HG03060 (cell line): ENCODE data around the gene ANKRD65.
"Not testable (repeated sequence)": the region's sequence is repeated elsewhere in the genome, so short reads cannot be mapped to it uniquely, and the experiment has no call there.

Source experiments
- ATAC-seq: cut with Tn5 transposase; IDR thresholded peaks from one replicate; pipeline ENCODE4 v1.9.1; 2021; ENCODE audit warnings: low read depth, moderate number of reproducible peaks; ENCODE audit not compliant: unreplicated experiment

ANKRD65 gene

DNA sequence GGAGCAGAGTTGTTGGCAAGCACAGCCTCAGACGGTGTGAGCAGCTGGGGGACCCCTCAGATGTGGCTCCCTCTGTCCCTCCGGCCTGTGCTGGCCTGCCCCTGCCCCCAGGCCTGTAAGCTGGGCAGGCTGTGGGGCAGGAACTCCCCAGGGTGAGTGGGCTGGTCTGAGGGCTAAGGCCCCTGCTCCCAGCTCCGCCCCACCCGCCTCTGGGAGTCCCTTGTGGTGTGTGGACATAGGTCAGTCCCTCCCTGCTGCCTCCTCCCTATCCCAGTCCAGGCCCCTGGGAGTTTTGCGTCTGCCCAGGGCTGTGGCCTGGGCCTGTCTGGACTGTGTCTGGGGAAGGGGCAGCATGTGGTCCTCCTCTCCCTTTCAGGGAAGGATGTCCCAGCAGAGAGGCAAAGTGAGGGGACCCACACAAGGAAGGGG, 10.8 kb upstream of the ANKRD65 start:
- ATAC-seq = no peak

DNA sequence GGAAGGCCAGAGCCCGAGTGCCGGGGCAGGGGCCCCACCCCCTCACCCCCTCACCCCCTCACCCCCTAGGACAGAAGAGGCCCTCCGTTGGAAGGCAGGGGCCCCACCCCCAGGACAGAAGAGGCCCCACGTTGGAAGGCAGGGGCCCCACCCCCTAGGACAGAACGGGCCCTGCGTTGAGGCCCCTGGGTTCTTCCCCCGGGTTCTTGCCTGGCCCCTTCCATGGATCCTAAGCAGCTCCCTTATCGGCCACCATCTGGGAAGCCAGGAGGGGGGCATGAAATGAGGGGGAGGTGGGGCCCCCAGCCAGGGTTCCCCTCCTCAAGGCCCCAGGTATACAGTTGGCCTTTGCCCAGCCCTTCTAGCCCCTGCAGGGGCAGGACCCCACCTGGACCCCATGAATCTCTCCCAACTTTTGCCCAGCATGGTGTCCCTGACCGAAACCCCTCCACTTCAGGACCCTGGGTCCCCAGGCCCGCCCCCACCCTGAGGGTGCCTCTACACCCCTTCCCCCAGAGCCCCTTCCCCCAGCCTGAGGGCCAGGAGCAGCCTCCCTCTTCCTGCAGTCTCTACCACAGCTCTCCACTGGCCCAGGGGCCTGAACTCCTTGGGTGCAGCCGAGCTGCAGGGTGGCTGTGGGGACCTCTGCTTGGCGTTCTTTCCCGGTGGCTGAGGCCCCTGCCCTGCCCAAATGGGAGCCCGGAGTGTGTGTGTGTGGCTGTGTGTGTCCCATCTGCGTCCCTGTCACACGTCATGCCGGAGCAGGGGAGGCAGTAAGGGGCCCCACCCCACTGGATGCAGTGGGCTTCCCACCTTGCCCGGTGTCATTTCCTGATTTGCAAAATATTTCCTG, 10.1 kb upstream of the ANKRD65 start:
- ATAC-seq = no peak

- ATAC-seq = no peak
Measured at GRCh38 chr1:1430114-1430982, 9.3 kb upstream of the ANKRD65 start.

DNA sequence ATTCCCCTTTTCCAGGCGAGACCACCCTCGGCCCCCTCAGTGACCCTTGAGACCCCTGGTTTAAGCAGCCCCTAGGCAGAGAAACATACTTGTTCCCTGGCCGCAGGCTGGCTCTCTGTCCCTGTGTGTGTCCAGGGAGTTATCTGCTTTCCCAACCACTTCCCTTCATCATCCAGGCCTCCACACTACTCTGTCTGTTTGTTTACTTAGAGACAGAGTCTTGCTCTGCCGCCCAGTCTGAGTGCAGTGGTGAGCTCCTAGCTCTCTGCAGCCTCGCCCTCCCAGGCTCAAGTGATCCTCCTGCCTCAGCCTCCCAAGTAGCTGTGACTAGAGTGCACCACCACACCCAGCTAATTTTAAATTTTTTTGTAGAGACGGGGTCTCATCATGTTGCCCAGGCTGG, 8.6 kb upstream of the ANKRD65 start:
- no peak for ATAC-seq

DNA sequence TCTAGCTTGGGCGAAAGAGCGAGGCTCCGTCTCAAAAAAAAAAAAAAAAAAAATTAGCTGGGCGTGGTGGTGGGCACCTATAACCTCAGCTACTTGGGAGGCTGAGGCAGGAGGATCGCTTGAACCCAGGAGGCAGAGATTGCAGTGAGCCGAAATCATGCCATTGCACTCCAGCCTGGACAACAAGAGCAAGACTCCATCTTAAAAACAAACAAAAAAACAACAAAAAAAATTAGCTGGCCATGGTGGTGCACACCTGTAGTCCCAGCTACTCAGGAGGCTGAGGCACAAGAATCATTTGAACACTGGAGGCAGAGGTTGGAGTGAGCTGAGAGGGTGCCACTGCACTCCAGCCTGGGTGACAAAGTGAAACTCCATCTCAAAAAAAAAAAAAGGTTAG, 7.9 kb upstream of the ANKRD65 start:
- not testable (repeated sequence) for ATAC-seq

DNA sequence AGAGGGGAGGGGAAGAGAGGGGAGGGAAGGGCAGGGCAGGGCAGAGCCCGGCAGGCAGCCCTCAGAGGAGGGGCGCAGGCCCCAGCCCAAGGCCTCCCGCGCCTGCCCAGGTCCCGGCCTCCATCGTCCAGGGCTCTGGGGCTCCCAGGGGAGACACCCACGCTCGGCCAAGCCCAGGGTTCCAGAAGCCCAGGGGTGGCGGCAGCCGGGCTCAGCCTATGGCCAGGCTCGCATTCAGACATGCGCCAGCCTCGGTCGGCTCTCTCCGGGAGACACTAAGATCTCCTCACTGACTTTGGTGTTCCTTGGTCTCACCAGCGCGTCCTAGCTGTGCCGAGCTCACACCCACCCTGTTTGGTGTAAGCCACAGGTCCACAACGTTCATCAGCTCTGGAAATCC, 7.1 kb upstream of the ANKRD65 start:
- ATAC-seq = no peak

DNA sequence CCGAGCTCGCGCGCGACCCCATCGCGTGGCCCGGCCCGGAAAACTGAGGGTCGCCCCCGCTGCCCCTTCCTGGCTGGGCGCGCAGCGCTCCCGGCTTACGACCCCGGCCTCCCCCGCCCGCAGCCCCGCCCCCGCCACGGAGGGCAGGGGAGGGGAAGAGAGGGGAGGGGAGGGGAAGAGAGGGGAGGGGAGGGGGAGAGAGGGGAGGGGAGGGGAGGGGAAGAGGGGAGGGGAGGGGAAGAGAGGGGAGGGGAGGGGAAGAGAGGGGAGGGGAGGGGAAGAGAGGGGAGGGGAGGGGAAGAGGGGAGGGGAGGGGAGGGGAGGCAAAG, 6.7 kb upstream of the ANKRD65 start:
- ATAC-seq = no peak

GRCh38 chr1:1427106-1427819, 6.2 kb upstream of the ANKRD65 start:
- no peak for ATAC-seq

DNA sequence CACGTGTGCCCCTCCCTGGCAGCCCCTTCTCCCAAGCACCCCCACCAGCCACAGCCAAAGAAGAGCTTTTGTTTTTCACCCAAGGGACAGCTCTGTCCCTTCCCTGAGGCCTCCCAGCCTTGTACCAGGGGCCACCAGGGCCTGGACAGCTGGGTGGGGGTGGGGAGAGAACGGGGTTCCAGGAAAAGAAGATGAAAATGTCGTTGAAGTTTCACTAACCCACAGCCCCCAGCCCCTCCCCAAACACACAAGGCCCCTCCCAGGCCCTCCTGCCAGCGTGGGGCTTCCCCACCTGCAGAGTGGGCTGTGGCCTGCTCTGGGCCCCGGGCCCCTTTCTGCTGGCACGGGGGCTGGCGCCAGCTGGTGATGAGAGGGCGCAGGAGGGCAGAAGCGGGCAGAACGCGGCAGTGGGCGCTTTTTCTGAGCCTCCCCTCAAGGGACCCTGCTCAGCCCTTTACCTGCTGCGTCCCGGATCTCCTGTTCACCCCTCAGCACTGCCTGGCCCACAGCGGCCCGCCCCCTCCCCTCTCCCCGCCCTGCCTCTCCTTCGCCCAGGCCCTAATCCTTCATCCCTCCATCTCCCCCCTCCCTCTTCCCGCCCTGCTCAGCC, 5.5 kb upstream of the ANKRD65 start:
- ATAC-seq = no peak

DNA sequence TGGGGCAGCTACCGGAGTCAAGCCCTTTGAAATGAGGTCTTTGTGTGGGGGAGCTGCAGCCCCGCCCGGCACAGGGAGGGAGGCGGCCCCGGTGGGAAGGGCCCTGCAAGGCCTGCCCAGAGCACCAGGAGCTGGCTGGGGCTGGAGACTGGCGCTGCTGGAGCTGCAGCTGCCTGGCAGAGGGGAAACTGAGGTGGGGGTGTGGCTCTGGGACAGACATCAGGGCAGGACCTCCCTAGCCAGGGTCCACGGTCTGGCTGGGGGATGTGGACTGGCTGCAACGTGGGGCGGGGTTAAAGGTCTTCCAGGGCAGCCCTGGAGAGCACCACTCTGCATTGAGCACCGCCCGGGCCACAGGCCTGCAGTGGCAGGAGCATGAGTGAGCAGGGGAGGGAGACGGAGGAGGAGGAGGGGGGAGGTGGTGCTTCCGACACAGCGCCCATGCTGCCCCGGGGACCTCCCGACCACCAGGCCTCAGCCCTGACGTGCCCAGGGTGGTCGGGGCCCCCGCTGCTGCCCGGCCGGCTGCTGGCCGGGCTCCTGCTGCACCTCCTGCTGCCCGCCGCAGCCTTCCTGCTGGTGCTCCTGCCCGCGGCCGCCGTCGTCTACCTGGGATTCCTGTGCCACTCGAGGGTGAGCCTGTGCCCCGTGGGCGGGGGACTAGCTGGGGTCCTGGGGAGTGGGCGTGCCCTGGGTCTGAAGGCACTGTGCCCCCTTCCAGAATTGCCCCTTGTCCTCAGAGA, 4.8 kb upstream of the ANKRD65 start:
- ATAC-seq = no peak

DNA sequence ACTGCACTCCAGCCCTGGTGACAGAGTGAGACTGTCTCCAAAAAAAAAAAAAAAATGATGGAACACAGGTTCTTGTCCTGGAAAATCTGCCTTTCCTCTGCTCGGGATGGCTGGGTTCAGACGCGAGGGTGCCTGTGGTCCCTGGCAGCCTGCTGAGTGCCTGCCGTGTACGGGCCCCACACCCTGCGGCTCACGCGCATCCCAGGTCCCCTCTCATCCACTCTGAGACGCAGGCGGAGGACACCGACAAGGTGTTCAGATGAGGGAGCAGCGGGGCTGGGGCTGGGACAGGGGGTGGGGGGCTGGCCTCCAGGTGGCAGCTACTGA, 4.3 kb upstream of the ANKRD65 start:
- no peak for ATAC-seq

- ATAC-seq = no peak
Measured at GRCh38 chr1:1424707-1425106, 3.6 kb upstream of the ANKRD65 start.

GRCh38 chr1:1423245-1423597, 2.1 kb upstream of the ANKRD65 start:
- no peak for ATAC-seq

GRCh38 chr1:1422465-1423244, 1.6 kb upstream of the ANKRD65 start:
- no peak for ATAC-seq

DNA sequence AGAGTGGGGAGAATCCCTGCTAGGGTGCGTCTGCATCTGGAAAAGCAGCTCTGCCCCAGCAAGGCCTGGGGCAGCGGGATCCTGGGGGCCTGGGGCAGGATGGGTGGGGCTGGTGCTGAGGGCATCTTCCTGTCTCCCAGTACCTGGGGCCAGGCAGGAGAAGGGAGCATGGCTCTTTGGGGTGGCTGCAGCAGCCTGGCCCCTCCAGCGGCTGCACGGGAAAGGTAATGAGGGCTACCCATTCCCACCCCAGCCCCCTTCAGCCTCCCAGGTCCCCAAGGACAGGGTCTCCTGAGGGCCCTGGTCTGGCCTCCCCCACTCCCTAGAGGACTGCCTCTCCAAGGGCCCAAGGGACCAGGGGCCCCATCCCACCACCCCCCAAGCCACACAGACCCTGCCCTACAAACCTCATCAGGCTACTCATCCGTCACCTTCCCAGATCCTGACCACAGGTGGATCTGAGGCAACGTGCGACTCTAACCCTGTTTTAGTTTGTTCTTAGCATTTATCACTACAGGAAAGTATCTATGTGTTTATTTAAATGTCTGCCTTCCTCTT, 910 bp upstream of the ANKRD65 start:
- ATAC-seq = no peak

GRCh38 chr1:1420654-1421141, 378 bp downstream of the ANKRD65 start:
- ATAC-seq = no peak

DNA sequence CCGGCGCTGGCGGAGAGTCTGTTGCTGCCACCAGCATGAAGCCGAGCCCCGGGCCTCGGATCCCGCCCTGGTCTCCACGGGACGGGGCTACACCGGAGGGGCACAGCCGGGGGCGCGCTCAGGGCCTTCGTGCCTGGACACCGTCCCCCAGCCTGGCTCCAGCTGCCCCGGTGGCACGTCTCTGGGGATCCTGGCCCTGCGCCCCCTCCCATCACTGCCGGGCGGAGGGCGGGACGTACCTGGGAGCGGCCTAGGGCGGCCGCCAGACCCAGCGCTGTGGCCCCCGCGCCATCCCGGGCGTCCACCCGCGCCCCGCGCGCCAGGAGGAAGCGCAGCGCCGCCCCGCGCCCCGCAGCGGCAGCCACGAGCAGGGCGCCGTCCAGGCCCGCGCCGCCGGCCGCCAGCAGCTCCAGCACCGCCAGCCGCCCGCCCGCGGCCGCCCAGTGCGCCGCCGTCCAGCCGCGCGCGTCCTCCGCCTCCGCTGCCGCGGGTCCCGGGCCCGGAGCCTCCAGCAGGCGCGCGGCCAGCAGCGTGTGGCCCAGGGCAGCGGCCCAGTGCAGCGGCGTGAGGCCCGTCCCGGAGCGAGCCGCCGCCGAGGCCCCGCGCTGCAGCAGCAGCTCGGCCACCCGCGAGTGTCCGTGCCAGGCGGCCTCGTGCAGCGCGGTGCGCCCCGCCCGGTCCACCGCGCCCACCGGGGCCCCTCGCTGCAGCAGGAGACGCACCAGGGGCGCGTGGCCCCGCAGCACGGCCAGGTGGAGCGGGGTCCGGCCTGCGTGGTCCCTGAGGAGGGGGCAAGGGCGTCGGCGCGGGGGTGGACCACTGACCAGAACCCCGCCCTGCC, 1.0 kb downstream of the ANKRD65 start:
- ATAC-seq = no peak

DNA sequence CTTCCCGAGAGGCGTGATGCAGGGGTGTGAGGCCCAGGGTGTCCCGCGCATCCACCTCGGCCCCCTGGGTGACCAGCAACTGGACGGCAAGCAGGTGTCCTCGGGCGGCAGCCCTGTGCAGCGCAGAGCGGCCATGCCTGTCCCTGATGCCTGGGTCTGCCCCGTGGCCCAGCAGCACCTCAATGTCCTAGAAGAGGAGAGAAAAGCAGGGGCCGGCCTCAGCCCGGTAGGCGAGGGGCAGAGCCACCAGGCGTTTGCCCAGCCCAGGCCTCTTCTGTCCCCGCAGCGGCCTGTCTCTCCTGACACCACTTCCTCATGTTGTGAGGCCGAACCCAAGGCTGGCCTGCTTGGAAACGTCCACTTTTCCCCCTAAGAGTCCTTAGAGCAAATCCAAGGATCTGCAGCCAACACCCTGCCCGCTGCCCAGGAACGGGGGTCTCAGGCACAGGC, 1.7 kb downstream of the ANKRD65 start:
- no peak for ATAC-seq
